ENCODE data around the gene GRB10. TPM values are rescaled to one million over a fixed set of nuclear protein-coding genes. Genes with fewer than 3 reads are reported as not detected.

Gene GRB10
- total RNA-seq, 1 donor from 2014 or later = 33.9 TPM

DNA sequence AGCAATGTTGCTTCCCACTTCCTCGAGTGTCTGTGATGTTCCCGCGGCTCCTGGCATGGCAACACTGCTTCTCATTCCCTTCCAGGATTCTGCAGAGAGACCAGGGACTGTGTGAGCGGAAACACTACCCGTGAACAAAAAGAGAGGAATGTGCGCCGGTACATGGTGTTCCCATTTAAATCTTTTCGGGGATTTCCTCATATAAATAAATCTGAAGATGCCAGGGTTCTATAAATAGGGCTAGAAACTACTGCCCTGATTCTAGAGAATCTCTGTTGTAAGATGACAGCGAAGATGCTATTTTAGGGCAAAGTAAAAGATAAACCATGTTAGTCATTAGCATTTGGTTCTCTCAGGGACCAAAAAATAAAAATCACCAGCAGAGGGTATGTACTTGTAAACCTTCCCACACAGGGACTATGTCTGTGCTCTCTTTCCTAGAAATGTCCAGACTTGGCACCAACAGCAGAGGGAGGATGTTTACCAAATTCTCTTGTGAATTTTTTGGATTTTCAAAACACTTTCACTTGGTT lies 125.3 kb downstream of the GRB10 start:
- H3K4me3 ChIP-seq = no peak overlapping the region
- DNase-seq (ENCODE audit: low spot score) = no peak
- no peak overlapping the region for H3K27ac ChIP-seq
- H3K4me1 Mint-ChIP-seq = peaks cover 23% of the 10 kb centered on the region
- H2AFZ ChIP-seq (replicated peaks) = no peak overlapping the region
- no peaks in the 10 kb centered on the region for H3K4me1 ChIP-seq
- no peaks in the 10 kb centered on the region for H3K9me3 Mint-ChIP-seq
- H3K4me2 ChIP-seq = no peak overlapping the region
- no peak overlapping the region for H3K27ac Mint-ChIP-seq
- H3K36me3 ChIP-seq = no peaks in the 10 kb centered on the region
- H3K79me2 ChIP-seq (ENCODE audit: low read depth) = no peaks in the 10 kb centered on the region
- H3K27me3 Mint-ChIP-seq (ENCODE audit: insufficient read depth, low read depth) = no peaks in the 10 kb centered on the region
- no peaks in the 10 kb centered on the region for H4K20me1 ChIP-seq (ENCODE audit: low read depth)
- no peaks in the 10 kb centered on the region for H3K9me3 ChIP-seq (ENCODE audit: low read depth)
- no peak overlapping the region for H3K4me3 Mint-ChIP-seq
- no peaks in the 10 kb centered on the region for H3K27me3 ChIP-seq
- no peak overlapping the region for H3K9ac ChIP-seq
- peaks cover 50% of the 10 kb centered on the region for H3K36me3 Mint-ChIP-seq
- TF ChIP-seq EZH2 (IDR thresholded peaks at IDR 0.05) = no peak
- no peak for TF ChIP-seq EZH2phosphoT487 (IDR thresholded peaks at IDR 0.05)
- TF ChIP-seq, protein P1, sequence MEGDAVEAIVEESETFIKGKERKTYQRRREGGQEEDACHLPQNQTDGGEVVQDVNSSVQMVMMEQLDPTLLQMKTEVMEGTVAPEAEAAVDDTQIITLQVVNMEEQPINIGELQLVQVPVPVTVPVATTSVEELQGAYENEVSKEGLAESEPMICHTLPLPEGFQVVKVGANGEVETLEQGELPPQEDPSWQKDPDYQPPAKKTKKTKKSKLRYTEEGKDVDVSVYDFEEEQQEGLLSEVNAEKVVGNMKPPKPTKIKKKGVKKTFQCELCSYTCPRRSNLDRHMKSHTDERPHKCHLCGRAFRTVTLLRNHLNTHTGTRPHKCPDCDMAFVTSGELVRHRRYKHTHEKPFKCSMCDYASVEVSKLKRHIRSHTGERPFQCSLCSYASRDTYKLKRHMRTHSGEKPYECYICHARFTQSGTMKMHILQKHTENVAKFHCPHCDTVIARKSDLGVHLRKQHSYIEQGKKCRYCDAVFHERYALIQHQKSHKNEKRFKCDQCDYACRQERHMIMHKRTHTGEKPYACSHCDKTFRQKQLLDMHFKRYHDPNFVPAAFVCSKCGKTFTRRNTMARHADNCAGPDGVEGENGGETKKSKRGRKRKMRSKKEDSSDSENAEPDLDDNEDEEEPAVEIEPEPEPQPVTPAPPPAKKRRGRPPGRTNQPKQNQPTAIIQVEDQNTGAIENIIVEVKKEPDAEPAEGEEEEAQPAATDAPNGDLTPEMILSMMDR (IDR thresholded peaks at IDR 0.05) = no peak
- H3F3A ChIP-seq (ENCODE audit: low read depth) = no peaks in the 10 kb centered on the region

DNA sequence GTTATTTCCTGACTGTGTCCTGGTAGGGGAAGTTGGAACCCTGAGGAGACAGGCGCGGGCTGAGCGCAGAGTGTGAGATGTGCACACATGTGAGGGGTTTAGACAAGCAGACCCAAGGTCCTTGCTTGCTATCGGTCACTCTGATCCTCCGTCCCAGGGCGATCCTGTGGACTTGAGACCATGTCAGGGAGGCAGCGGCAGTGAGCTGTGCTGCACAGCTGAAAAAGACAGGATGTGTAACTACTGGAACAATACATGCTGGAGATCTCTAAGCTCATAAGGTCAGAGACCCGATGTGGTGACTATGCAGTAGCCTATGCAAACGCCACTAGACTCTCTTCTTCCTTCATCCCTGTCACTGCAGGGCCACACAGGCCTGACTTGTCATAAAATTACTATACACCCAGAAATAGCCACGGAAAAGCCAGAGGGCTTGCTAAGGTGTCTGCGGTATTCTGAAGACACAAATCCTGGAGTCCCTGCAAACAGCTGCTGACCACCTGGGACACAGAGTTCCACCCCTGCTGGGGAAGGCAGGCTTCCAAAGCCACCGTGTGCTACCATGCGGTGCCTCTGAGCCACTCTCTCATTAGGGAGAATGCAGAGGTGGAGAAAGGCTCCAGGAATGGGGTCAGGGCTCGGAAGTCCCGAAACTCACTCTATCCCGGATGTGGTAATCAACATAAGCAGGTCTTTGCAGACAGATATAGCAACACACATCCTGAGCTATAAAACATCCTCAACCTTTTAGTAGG lies 126.4 kb downstream of the GRB10 start:
- Histone ChIP-seq H3K9ac (no peak overlapping the region), H3K4me3 (no peak overlapping the region), H3K27ac (no peak overlapping the region), H3K79me2 (ENCODE audit: low read depth) (no peaks in the 10 kb centered on the region), H3F3A (ENCODE audit: low read depth) (no peaks in the 10 kb centered on the region), H4K20me1 (ENCODE audit: low read depth) (no peaks in the 10 kb centered on the region), H3K4me2 (no peak overlapping the region), H3K9me3 (ENCODE audit: low read depth) (no peaks in the 10 kb centered on the region), H3K36me3 (no peaks in the 10 kb centered on the region), H3K27me3 (no peaks in the 10 kb centered on the region), H3K4me1 (no peaks in the 10 kb centered on the region), H2AFZ (replicated peaks) (no peak overlapping the region)
- no peak overlapping the region for H3K4me3 Mint-ChIP-seq
- TF ChIP-seq, protein P1 (IDR thresholded peaks at IDR 0.05) = no peak
- TF ChIP-seq EZH2phosphoT487 (IDR thresholded peaks at IDR 0.05) = no peak
- TF ChIP-seq EZH2 (IDR thresholded peaks at IDR 0.05) = no peak
- H3K27me3 Mint-ChIP-seq (ENCODE audit: insufficient read depth, low read depth) = no peaks in the 10 kb centered on the region
- no peak for DNase-seq (ENCODE audit: low spot score)
- peaks cover 23% of the 10 kb centered on the region for H3K4me1 Mint-ChIP-seq
- no peaks in the 10 kb centered on the region for H3K9me3 Mint-ChIP-seq
- peaks cover 58% of the 10 kb centered on the region for H3K36me3 Mint-ChIP-seq
- H3K27ac Mint-ChIP-seq = no peak overlapping the region

DNA sequence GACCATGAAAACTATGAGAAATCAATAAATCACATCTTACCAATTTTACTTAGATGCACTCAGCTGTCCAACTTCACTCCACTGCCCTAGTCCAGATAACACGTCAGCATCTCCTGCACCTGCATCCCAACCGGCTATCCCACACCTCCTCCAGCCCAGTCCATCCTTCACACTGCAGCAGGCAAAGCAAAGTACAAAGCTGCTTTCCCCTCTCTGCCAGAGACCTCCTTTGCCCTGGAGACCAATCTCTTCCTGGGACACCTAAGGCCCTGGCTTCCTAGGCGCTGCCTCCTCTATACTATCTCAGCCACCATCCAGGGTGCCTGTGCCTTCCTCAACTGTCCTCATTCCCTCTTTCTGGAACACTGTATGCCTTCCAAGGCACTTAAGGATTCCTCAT lies 127.2 kb downstream of the GRB10 start:
- H3K9me3 ChIP-seq (ENCODE audit: low read depth) = no peaks in the 10 kb centered on the region
- no peak for TF ChIP-seq EZH2 (IDR thresholded peaks at IDR 0.05)
- TF ChIP-seq, protein P1 (IDR thresholded peaks at IDR 0.05) = no peak
- TF ChIP-seq EZH2phosphoT487 (IDR thresholded peaks at IDR 0.05) = no peak
- H3K4me2 ChIP-seq = no peak overlapping the region
- no peaks in the 10 kb centered on the region for H3K27me3 ChIP-seq
- Mint-ChIP-seq H3K4me3 (no peak overlapping the region), H3K27me3 (ENCODE audit: insufficient read depth, low read depth) (no peaks in the 10 kb centered on the region), H3K9me3 (no peaks in the 10 kb centered on the region), H3K36me3 (peaks cover 56% of the 10 kb centered on the region), H3K4me1 (peaks cover 23% of the 10 kb centered on the region), H3K27ac (peak overlapping the region; percentile 42)
- H3K9ac ChIP-seq = no peak overlapping the region
- H4K20me1 ChIP-seq (ENCODE audit: low read depth) = no peaks in the 10 kb centered on the region
- no peaks in the 10 kb centered on the region for H3K4me1 ChIP-seq
- H3K4me3 ChIP-seq = no peak overlapping the region
- no peak overlapping the region for H2AFZ ChIP-seq (replicated peaks)
- H3K27ac ChIP-seq = no peak overlapping the region
- no peaks in the 10 kb centered on the region for H3K36me3 ChIP-seq
- DNase-seq (ENCODE audit: low spot score) = no peak
- H3K79me2 ChIP-seq (ENCODE audit: low read depth) = no peaks in the 10 kb centered on the region
- no peaks in the 10 kb centered on the region for H3F3A ChIP-seq (ENCODE audit: low read depth)

Measured in neural progenitor cell (in vitro differentiated cells).